ENCODE data around the gene MB.

MB gene

DNA sequence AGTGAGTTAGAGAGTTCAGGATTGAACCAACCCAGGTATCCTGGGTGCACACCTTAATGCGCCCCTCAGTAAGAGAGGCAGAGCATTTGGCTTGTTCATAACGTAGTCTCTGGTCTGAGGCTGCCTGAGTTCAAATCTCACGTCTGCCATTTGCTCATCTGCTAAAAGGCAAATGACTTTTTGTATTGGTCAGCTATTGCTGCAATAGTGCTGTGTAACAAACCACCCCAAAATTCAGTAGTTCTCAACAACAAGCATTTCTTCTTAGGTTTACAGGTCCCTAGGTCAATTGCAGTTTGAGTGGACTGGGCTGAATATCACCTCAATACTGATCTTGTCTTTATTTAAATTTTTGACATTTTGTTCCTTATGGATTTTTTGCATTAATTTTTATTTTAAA, 58.4 kb downstream of the MB start:
- H3K9ac ChIP-seq = no peak overlapping the region
- H2AFZ ChIP-seq (ENCODE audit: low read depth) = no peak overlapping the region
- no peak overlapping the region for H3K4me3 ChIP-seq (IDR thresholded peaks at IDR 0.05; ENCODE audit: insufficient read depth, low read depth, low read length)
- H3K27me3 ChIP-seq (ENCODE audit: insufficient read depth, low read depth) = peaks cover 7% of the 10 kb centered on the region; the same call in 1 of the 2 replicates
- no peak overlapping the region for H3K27ac ChIP-seq
- H3K79me2 ChIP-seq (ENCODE audit: insufficient read depth, low read depth) = no peaks in the 10 kb centered on the region
- peaks cover 4% of the 10 kb centered on the region for H3K4me1 ChIP-seq (ENCODE audit: low read depth, poor library complexity, severe bottlenecking)
- no peak overlapping the region for H3K4me2 ChIP-seq
- TF ChIP-seq, protein P1, sequence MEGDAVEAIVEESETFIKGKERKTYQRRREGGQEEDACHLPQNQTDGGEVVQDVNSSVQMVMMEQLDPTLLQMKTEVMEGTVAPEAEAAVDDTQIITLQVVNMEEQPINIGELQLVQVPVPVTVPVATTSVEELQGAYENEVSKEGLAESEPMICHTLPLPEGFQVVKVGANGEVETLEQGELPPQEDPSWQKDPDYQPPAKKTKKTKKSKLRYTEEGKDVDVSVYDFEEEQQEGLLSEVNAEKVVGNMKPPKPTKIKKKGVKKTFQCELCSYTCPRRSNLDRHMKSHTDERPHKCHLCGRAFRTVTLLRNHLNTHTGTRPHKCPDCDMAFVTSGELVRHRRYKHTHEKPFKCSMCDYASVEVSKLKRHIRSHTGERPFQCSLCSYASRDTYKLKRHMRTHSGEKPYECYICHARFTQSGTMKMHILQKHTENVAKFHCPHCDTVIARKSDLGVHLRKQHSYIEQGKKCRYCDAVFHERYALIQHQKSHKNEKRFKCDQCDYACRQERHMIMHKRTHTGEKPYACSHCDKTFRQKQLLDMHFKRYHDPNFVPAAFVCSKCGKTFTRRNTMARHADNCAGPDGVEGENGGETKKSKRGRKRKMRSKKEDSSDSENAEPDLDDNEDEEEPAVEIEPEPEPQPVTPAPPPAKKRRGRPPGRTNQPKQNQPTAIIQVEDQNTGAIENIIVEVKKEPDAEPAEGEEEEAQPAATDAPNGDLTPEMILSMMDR (conservative IDR thresholded peaks at IDR 0.05; ENCODE audit: low read depth, low read length) = no peak
- no peaks in the 10 kb centered on the region for H4K20me1 ChIP-seq (ENCODE audit: insufficient read depth)
- no peaks in the 10 kb centered on the region for H3K36me3 ChIP-seq (ENCODE audit: insufficient read depth)

DNA sequence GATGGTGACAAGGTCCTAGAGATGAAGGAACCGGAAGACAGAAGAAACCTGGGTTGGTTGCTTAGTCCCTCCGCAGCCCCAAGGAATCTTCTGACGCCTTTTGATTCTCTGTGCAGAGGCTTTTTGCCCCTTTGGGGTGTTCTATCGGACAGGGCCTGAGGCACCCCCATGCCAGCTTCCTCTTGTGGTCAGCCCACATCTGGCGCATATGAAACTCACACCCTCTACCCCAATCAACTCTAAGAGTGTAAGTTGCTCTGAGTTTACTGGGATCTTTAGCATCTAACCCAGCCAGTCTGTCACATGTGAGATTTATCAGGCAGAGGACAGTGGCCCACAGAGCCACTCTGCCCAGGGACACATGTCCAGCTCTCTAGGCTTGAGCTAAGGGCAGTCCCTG, 59.1 kb downstream of the MB start:
- Histone ChIP-seq H3K27ac (no peak overlapping the region), H3K4me3 (IDR thresholded peaks at IDR 0.05; ENCODE audit: insufficient read depth, low read depth, low read length) (no peak overlapping the region), H3K4me1 (ENCODE audit: low read depth, poor library complexity, severe bottlenecking) (peaks cover 5% of the 10 kb centered on the region), H4K20me1 (ENCODE audit: insufficient read depth) (no peaks in the 10 kb centered on the region), H2AFZ (ENCODE audit: low read depth) (no peak overlapping the region), H3K9ac (no peak overlapping the region), H3K79me2 (ENCODE audit: insufficient read depth, low read depth) (no peaks in the 10 kb centered on the region), H3K36me3 (ENCODE audit: insufficient read depth) (no peaks in the 10 kb centered on the region), H3K27me3 (ENCODE audit: insufficient read depth, low read depth) (peaks cover 7% of the 10 kb centered on the region; the same call in 1 of the 2 replicates), H3K4me2 (no peak overlapping the region)
- TF ChIP-seq, protein P1 (conservative IDR thresholded peaks at IDR 0.05; ENCODE audit: low read depth, low read length) = no peak
